RWPE1 (cell line): ENCODE data around the gene SLC29A3.
"Not testable (repeated sequence)": the region's sequence is repeated elsewhere in the genome, so short reads cannot be mapped to it uniquely, and the experiment has no call there.

Experiments
- CTCF ChIA-PET: fragments of 350-600 bp; sonication (Branson Sonifier 250); formaldehyde crosslinking; extraction: SDS; loops from one replicate; lab custom pipeline; 2021; lab: Yijun Ruan, JAX
- POLR2A ChIA-PET: fragments of 400-600 bp; formaldehyde crosslinking; extraction: SDS; loops from one replicate; lab custom pipeline; 2020; ENCODE audit warnings: antibody characterized with exemption; ENCODE audit not compliant: low non-redundant PET; lab: Yijun Ruan, JAX
- DNase-seq: peaks from one replicate; pipeline ENCODE4 v3.0.0; 2012; ENCODE audit warnings: low spot score
- H3K27ac ChIP-seq: fragments of 450-650 bp; 2 replicates; pipeline ENCODE4 v1.5.1; 2017
- CTCF ChIP-seq: fragments of 450-650 bp; conservative IDR thresholded peaks from 2 replicates; pipeline ENCODE4 v1.5.1; 2017; ENCODE audit warnings: low read depth, mild to moderate bottlenecking

The SLC29A3 gene

GRCh38 chr10:71358277-71358676 is 39.2 kb downstream of the SLC29A3 start:
- H3K27ac ChIP-seq, result no peak overlapping the region
- POLR2A ChIA-PET, result interaction anchor here (1.3 kb wide), 1 partner anchor 19 kb away, joined by 4 read pairs; no protein-coding TSS in a partner anchor
- CTCF ChIA-PET, result interaction anchor here (1.1 kb wide), 1 partner anchor 31 kb away, joined by 3 read pairs; no protein-coding TSS in a partner anchor
- DNase-seq, result no peak
- no peak for TF ChIP-seq CTCF

- H3K27ac ChIP-seq, DNase-seq, POLR2A ChIA-PET: not testable (repeated sequence)
- CTCF ChIA-PET, result interaction anchor here (1.0 to 1.1 kb wide), 2 partner anchors 32 to 251 kb away, joined by 3 to 4 read pairs; no protein-coding TSS in a partner anchor
Observed at GRCh38 chr10:71358906-71359305, 39.8 kb downstream of the SLC29A3 start.

- no peak overlapping the region for H3K27ac ChIP-seq
- DNase-seq, result no peak
- no peak for TF ChIP-seq CTCF
- ChIA-PET POLR2A (interaction anchor here (0.8 kb wide), 1 partner anchor 175 kb away, joined by 9 read pairs; no protein-coding TSS in a partner anchor), CTCF (interaction anchor here (0.7 to 1.1 kb wide), 3 partner anchors 33 to 250 kb away, joined by 3 to 4 read pairs (median 3); no protein-coding TSS in a partner anchor)
Observed at GRCh38 chr10:71359364-71360046, 40.4 kb downstream of the SLC29A3 start.

- no peak for TF ChIP-seq CTCF
- H3K27ac ChIP-seq, result no peak overlapping the region
- POLR2A ChIA-PET, result no interaction called here
- no peak for DNase-seq
- CTCF ChIA-PET, result interaction anchor here (0.7 kb wide), 1 partner anchor 19 kb away, joined by 4 read pairs; no protein-coding TSS in a partner anchor
Observed at GRCh38 chr10:71360735-71361134, 41.7 kb downstream of the SLC29A3 start.

GRCh38 chr10:71361581-71361980 is 42.5 kb downstream of the SLC29A3 start:
- H3K27ac ChIP-seq, result no peak overlapping the region
- DNase-seq, result no peak
- CTCF ChIA-PET, result interaction anchor here (0.6 kb wide), 2 partner anchors 361 to 1220 kb away, joined by 3 read pairs; no protein-coding TSS in a partner anchor
- TF ChIP-seq CTCF, result no peak
- POLR2A ChIA-PET, result no interaction called here

- DNase-seq, result no peak
- no peak for TF ChIP-seq CTCF
- CTCF ChIA-PET, result interaction anchor here (0.6 to 6.0 kb wide), 3 partner anchors 43 to 1220 kb away, joined by 3 to 23 read pairs (median 3); partner anchors contain the start of gene SLC29A3
- H3K27ac ChIP-seq, result no peak overlapping the region
- POLR2A ChIA-PET, result no interaction called here
Observed at GRCh38 chr10:71362141-71362540, 43.1 kb downstream of the SLC29A3 start.

GRCh38 chr10:71363936-71364335 is 44.9 kb downstream of the SLC29A3 start:
- no peak for DNase-seq
- CTCF ChIA-PET, result interaction anchor here (0.6 to 6.0 kb wide), 5 partner anchors 12 to 50 kb away, joined by 3 to 23 read pairs (median 4); partner anchors contain the start of gene SLC29A3
- no peak for TF ChIP-seq CTCF
- POLR2A ChIA-PET, result no interaction called here
- H3K27ac ChIP-seq, result no peak overlapping the region
